Testis (tissue), 2 donors: ENCODE data around the gene FAM78B.

Experiments used
- CTCF ChIP-seq, 3 experiments: fragments of 450-650 bp in 2 of 3; fragments of 200-600 bp in 1 of 3; sonication (generic) in 1 of 3; IDR thresholded peaks; one replicate each; pipeline ENCODE4 v1.5.1; 2016 to 2019; ENCODE audit warnings: antibody characterized with exemption in 3 of 3, mild to moderate bottlenecking in 2 of 3, moderate library complexity in 1 of 3
- POLR2A ChIP-seq: fragments of 450-650 bp; IDR thresholded peaks from one replicate; pipeline ENCODE4 v1.6.1; 2017; ENCODE audit warnings: antibody characterized with exemption, mild to moderate bottlenecking, moderate library complexity

GRCh38 chr1:166174108-166174507, 7.3 kb upstream of the FAM78B start:
- TF ChIP-seq CTCF (IDR thresholded peaks at IDR 0.05) = no peak
- TF ChIP-seq POLR2A = no peak
